Adrenal gland (tissue), 12 donors: ENCODE data around the gene GPATCH4. TPM values are rescaled to one million over a fixed set of nuclear protein-coding genes. Genes with fewer than 3 reads are reported as not detected.

Experiments used
- DNase-seq, 7 donors: peaks; one replicate each; pipeline ENCODE4 v3.0.0-alpha.2; 2019 to 2020
- H3K27ac ChIP-seq, 5 donors: fragments of 200-600 bp; sonication (generic) in 4 of 5; 1 replicate in 3 of 5; 2 replicates in 2 of 5; pipeline versions ENCODE4 v1.5.1 to v1.8.0; 2016 to 2020; ENCODE audit warnings: mild to moderate bottlenecking in 1 of 5
- H3K27me3 ChIP-seq: fragments of 200-600 bp; 2 replicates; pipeline ENCODE4 v1.8.0; 2021
- H3K36me3 ChIP-seq, 2 donors: fragments of 200-600 bp; replicated peaks in 1 of 2; 1 replicate in 1 of 2; 2 replicates in 1 of 2; pipeline versions ENCODE4 v1.5.1 to v1.8.0; 2018 to 2022
- H3K4me1 ChIP-seq, 2 donors: fragments of 200-600 bp; replicated peaks in 1 of 2; 1 replicate in 1 of 2; 2 replicates in 1 of 2; pipeline versions ENCODE4 v1.5.1 to v1.8.0; 2018 to 2021
- H3K4me3 ChIP-seq, 4 donors: fragments of 200-600 bp; sonication (generic) in 3 of 4; one replicate each; pipeline ENCODE4 v1.5.1; 2016 to 2018
- H3K9me3 ChIP-seq, 3 donors: fragments of 200-600 bp; sonication (generic) in 1 of 3; replicated peaks in 1 of 3; 1 replicate in 2 of 3; 2 replicates in 1 of 3; pipeline versions ENCODE4 v1.5.1 to v1.8.0; 2016 to 2021
- CTCF ChIP-seq, 6 experiments: fragments of 450-650 bp in 4 of 6; fragments of 200-600 bp in 2 of 6; sonication (generic) in 1 of 6; IDR thresholded peaks; 1 replicate in 5 of 6; 2 replicates in 1 of 6; pipeline versions ENCODE4 v1.5.1 to v1.8.0; 2016 to 2021; ENCODE audit warnings: antibody characterized with exemption in 6 of 6, mild to moderate bottlenecking in 2 of 6, moderate library complexity in 1 of 6
- POLR2A ChIP-seq, 2 donors: fragments of 450-650 bp; IDR thresholded peaks; one replicate each; pipeline ENCODE4 v1.6.1; 2017; ENCODE audit warnings: antibody characterized with exemption in 2 of 2, mild to moderate bottlenecking in 2 of 2, moderate library complexity in 1 of 2
- WGBS, 4 donors: extraction: QIAGEN DNeasy Blood & Tissue Kit in 2 of 4; methylation state at CpG; one replicate each; pipeline versions ENCODE4 v1.1.5 to v1.1.7; 2013 to 2017; 5-methylcytosine and 5-hydroxymethylcytosine counted together
- intact Hi-C, 2 donors: fragments of 100-400 bp; cut with DNase I; formaldehyde crosslinking; loops; one replicate each; pipeline versions ENCODE4 v1.14.1 to v1.15.0; 2022 to 2023
- polyA plus RNA-seq, 3 donors: library from polyadenylated mRNA; stranded (reverse); fragments of 200-250 nt in 2 of 3; fragments of 350-450 nt in 1 of 3; fragmentation: Illumina TruSeq in 1 of 3; extraction: RNeasy Lipid Tissue Mini Kit (QIAGEN cat#74804) in 1 of 3; gene quantifications; one replicate each; pipeline ENCODE4 v1.2.3, GENCODE V29; 2013 to 2014
- total RNA-seq, 9 donors: library from RNA; depleted of rRNA in 4 of 9; stranded (reverse); fragments of >200 nt in 4 of 9; fragments of 120-200 nt in 1 of 9; fragmentation: NEBNext Ultra II Directional in 1 of 9; extraction: Animal tissue kit (Norgen Biotek cat#: 25700) in 1 of 9; gene quantifications; one replicate each; pipeline versions ENCODE4 v1.1.0 to v1.2.4, GENCODE V29; 2013 to 2023
- donor health status: healthy with polysubstance abuse.
- donor health status: Bipolar disorder and iron deficiency.
- donor health status: DM: yes; HTN: yes; CAD: no.
- donor health status: DM: no; HTN: no; CAD: no.
- donor health status: DM: no; HTN: no; CAD: no.
- donor health status: DM: yes; HTN: yes; CAD: no.

The GPATCH4 gene
- total and polyA plus RNA-seq, 12 donors, result 7.8 to 72.2 (median 26.3) TPM

GRCh38 chr1:156551066-156551643 lies 50.1 kb downstream of the GPATCH4 start:
- H3K9me3 ChIP-seq, result no peaks in the 10 kb centered on the region
- no peak for DNase-seq
- WGBS, 4 donors, result 81 to 87% (median 85%) methylated on average over 3 of the region's 3 CpGs
- no peak overlapping the region for H3K27ac ChIP-seq
- H3K27me3 ChIP-seq, result no peaks in the 10 kb centered on the region
- intact Hi-C loops, result no loop called here
- H3K4me3 ChIP-seq, result no peak overlapping the region
- TF ChIP-seq CTCF (IDR thresholded peaks at IDR 0.05) (no peak), POLR2A (IDR thresholded peaks at IDR 0.05) (no peak)
- H3K36me3 ChIP-seq, result no peaks in the 10 kb centered on the region
- H3K4me1 ChIP-seq, result no peaks in the 10 kb centered on the region

GRCh38 chr1:156550346-156550745 lies 50.9 kb downstream of the GPATCH4 start:
- no peaks in the 10 kb centered on the region for H3K9me3 ChIP-seq
- H3K27ac ChIP-seq, result no peak overlapping the region
- no peak overlapping the region for H3K4me3 ChIP-seq
- H3K27me3 ChIP-seq, result no peaks in the 10 kb centered on the region
- intact Hi-C loops, result no loop called here
- no peaks in the 10 kb centered on the region for H3K4me1 ChIP-seq
- H3K36me3 ChIP-seq, result no peaks in the 10 kb centered on the region
- TF ChIP-seq CTCF (IDR thresholded peaks at IDR 0.05) (no peak), POLR2A (IDR thresholded peaks at IDR 0.05) (no peak)
- DNase-seq, result no peak
- WGBS, 4 donors, result 78 to 100% (median 84%) methylated on average over 3 to 5 of the region's 5 CpGs

- Histone ChIP-seq H3K4me1 (no peaks in the 10 kb centered on the region), H3K9me3 (no peaks in the 10 kb centered on the region), H3K36me3 (no peaks in the 10 kb centered on the region), H3K27ac (no peak overlapping the region), H3K4me3 (no peak overlapping the region), H3K27me3 (no peaks in the 10 kb centered on the region)
- WGBS, 4 donors, result 90 to 100% (median 100%) methylated on average over 1 of the region's 1 CpG
- DNase-seq, result no peak
- TF ChIP-seq POLR2A (IDR thresholded peaks at IDR 0.05) (no peak), CTCF (IDR thresholded peaks at IDR 0.05) (no peak)
- intact Hi-C loops, result no loop called here
Observed at GRCh38 chr1:156549831-156550230, 51.4 kb downstream of the GPATCH4 start.

- H3K27ac ChIP-seq, result no peak overlapping the region
- no peaks in the 10 kb centered on the region for H3K4me1 ChIP-seq
- no peak for DNase-seq
- 78 to 95% (median 81%) methylated on average over 2 of the region's 2 CpGs for WGBS, 4 donors
- TF ChIP-seq CTCF (IDR thresholded peaks at IDR 0.05), result no peak
- TF ChIP-seq POLR2A (IDR thresholded peaks at IDR 0.05), result no peak
- intact Hi-C loops, result no loop called here
- no peaks in the 10 kb centered on the region for H3K36me3 ChIP-seq
- no peak overlapping the region for H3K4me3 ChIP-seq
- H3K27me3 ChIP-seq, result no peaks in the 10 kb centered on the region
- no peaks in the 10 kb centered on the region for H3K9me3 ChIP-seq
Observed at GRCh38 chr1:156549390-156549789, 51.9 kb downstream of the GPATCH4 start.
